IPS DF 4.7 (cell line): Measurements from ENCODE around the gene ORAI3.
"Not testable (repeated sequence)": the region's sequence is repeated elsewhere in the genome, so short reads cannot be mapped to it uniquely, and the experiment has no call there.

Experiments
- DNase-seq: peaks from one replicate; pipeline ENCODE4 v3.0.0-alpha.2; 2013; ENCODE audit warnings: low spot score; ENCODE audit errors: extremely low read depth

Gene ORAI3

GRCh38 chr16:30923554-30924075 lies 25.3 kb upstream of the ORAI3 start, which contains the start of gene FBXL19:
FBXL19 (plus strand) TSS chr16:30923572; CDS start chr16:30925755, 2,183 bp downstream.
- DNase-seq: no peak

- no peak for DNase-seq
Measured at GRCh38 chr16:30924076-30924912, 24.6 kb upstream of the ORAI3 start.

GRCh38 chr16:30924913-30925631 lies 23.8 kb upstream of the ORAI3 start:
- no peak for DNase-seq

- no peak for DNase-seq
Measured at GRCh38 chr16:30925632-30925987, 23.3 kb upstream of the ORAI3 start.

- DNase-seq: no peak
Measured at GRCh38 chr16:30925995-30926811, 22.7 kb upstream of the ORAI3 start.

- no peak for DNase-seq
Measured at GRCh38 chr16:30926937-30927788, 21.7 kb upstream of the ORAI3 start.

- DNase-seq: no peak
Measured at GRCh38 chr16:30927789-30928378, 21.0 kb upstream of the ORAI3 start.

- no peak for DNase-seq
Measured at GRCh38 chr16:30928390-30928789, 20.5 kb upstream of the ORAI3 start.

- no peak for DNase-seq
Measured at GRCh38 chr16:30929167-30929566, 19.7 kb upstream of the ORAI3 start.

- no peak for DNase-seq
Measured at GRCh38 chr16:30930160-30930571, 18.7 kb upstream of the ORAI3 start.

GRCh38 chr16:30931068-30931650 lies 17.7 kb upstream of the ORAI3 start:
- no peak for DNase-seq

GRCh38 chr16:30934827-30935557 lies 13.9 kb upstream of the ORAI3 start:
- no peak for DNase-seq

- DNase-seq: no peak
Measured at GRCh38 chr16:30937692-30938091, 11.2 kb upstream of the ORAI3 start.

GRCh38 chr16:30939571-30939970 lies 9.3 kb upstream of the ORAI3 start:
- DNase-seq: not testable (repeated sequence)

GRCh38 chr16:30941600-30942425 lies 7.1 kb upstream of the ORAI3 start:
- no peak for DNase-seq

GRCh38 chr16:30942426-30942806 lies 6.5 kb upstream of the ORAI3 start:
- DNase-seq: no peak

GRCh38 chr16:30944352-30944751 lies 4.5 kb upstream of the ORAI3 start:
- DNase-seq: no peak
